HG02938 (cell line): ENCODE measurements around the gene TTLL10.

ENCODE experiments used
- ATAC-seq: cut with Tn5 transposase; IDR thresholded peaks from one replicate; pipeline ENCODE4 v1.9.1; 2021; ENCODE audit warnings: mild to moderate bottlenecking, moderate library complexity; ENCODE audit not compliant: unreplicated experiment

The TTLL10 gene

DNA sequence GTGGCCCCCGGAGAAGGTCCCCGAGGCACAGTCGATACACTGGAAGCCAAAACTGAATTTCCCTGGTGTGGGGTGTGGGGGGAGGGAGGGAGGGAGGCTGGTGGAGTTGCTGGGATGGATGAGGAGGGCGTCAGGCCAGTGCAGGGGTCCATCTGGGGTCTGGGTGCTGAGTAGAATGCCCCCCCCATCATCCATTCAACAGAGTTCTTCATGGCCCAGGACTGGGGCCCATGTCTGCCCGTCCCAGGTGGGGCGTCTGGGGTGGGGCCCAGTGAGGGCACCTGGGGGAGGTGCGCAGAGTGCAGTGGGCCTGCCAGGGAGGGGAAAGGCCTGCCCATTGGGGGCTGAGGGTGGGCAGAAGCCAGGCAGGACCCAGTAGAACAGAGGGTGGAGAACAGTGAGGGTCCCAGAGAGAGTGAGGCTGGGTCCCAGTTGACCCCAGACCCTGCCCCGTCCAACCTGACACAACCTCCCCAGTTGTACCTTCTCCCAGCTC, 30.8 kb downstream of the TTLL10 start:
- no peak for ATAC-seq

DNA sequence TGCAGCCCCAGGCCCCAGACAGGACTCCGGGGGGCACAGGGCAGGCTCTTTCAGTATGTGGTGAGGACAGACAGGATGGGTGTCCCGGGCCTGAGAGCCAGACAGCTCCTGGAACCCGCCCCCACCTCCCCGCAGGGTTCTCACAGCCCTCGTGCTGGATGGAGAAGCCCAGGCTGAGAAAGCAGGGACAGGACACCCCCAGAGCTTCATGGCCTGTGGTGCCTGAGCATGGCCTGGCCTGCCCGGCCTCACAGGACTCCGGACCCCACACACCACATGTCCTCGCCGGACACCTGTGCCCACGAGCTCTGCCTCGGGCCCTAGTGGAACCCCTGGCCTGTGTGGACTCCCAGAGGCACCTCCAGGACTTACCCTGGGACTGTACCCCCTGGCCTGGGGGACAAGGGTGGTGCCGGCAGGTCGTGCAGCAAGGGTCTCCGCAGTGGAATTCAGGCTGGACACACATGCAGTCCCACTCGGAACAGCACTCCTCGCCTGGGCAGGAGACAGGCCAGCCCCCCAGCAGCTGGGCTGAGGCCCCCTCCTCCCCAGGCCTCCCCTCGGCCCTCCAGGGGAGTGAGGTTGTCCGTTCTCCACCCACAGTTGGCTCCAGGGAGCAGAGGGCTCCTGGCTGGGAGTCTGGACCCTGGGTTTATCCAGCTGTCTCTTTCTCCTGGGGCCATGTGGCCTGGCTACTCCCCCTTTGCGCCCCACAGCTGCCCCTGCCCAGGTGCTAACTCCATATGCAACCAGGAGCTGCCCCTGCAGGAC, 31.5 kb downstream of the TTLL10 start:
- no peak for ATAC-seq

DNA sequence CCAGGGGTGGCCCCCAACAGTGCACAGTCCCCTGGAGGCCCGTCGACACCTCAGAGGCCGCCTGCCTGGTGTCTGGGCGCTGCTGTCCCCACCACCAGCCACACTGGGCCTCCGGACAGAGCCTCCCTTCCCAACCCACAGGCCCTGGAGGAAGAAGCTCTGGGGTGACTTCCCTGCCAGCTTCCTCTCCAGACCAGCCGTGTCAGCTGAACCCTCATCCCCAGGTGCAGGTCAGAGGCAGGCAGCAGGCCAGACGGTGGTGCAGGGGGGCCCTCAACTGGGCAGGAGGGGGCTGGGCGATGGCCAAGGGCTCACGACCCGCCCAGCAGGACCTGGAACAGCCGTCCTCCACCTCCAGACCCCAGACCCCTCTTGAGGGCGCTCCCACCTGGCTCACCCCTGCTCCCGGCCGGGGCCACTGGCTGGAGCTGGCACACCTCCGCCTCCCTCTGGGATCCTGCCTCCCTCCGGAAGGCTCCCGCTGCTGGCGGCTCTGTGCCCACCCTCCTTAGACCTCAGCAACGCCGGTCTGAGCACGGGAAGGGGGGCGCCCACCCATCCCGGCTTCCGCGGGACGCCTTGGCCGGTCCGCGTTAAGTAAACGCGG, 32.2 kb downstream of the TTLL10 start:
- no peak for ATAC-seq

DNA sequence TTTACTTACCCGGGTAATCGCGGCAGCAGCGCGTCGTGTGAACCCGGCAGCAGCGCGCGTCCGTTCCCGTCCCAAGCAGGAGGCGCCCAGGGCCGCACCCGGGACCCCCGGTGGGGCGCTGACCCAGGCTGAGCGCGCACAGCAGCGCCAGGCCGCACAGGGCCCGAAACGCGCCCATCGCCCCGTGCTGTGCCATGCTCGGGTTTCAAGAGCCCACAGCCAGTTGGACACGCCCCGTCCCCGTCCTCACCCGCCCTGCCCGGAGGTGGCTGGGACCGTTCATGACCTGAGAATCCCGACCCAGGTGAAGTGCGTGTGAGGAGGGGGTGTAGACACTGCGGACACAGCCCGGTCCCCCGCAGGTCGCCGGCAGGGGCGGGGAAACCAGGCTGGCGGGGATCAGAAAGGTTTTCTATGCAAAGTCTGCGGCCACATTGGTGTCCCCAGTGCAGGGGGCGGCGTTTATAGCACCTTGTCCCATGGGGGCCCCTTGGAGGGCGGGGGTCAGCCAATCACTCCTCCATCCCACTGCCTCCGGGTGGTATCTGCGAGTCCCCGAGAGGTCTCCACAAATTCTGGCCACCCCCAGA, 32.8 kb downstream of the TTLL10 start, which contains the start of gene TNFRSF18:
Gene TNFRSF18 (minus strand): TSS at position 217 of the 590 bp plus-strand sequence. CDS start 21 bp downstream, at position 196.
- ATAC-seq, result no peak

DNA sequence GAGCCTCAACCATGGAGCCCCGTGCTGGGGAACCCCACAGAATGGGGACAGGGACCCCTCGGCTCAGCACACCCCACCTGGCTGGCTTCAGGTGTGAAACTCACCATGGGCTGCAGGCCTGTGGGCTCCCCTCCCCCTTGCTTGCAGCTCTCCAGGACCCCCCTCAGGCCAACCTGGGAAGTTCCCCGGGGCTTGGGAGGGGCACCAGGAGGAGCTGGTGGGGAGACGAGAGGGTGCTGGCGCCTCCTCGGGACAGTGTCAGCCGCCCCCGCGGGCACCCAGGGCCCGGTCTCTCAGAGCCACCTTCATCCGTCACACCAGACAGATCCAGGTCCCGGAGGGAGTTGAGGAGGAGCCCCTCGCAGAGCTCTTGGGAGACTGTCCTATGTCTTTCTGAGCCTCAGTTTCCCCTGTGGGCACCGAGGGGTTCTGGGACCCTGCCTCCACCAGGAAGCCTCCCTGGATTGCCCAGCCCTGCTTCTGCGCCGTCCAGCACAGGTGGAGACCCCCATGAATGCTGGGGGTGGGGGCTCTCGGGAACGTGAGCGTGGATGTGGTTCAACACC, 33.4 kb downstream of the TTLL10 start:
- ATAC-seq, result no peak

DNA sequence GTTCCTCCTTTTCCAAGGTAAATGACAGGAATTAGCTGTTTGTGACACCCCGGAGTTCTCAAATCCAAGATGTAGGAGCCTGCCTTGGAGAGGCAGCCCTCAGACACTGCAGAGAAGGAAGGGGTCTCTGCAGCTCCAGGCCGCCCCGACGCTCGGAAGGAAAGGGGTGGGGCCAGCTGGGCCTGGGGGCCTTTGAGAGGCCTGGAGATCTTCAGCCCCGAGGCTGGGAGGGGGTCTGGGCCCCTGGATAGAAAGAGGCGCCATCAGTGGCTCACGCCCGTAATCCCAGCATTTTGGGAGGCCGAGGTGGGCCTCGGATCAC, 33.9 kb downstream of the TTLL10 start:
- ATAC-seq, result no peak

DNA sequence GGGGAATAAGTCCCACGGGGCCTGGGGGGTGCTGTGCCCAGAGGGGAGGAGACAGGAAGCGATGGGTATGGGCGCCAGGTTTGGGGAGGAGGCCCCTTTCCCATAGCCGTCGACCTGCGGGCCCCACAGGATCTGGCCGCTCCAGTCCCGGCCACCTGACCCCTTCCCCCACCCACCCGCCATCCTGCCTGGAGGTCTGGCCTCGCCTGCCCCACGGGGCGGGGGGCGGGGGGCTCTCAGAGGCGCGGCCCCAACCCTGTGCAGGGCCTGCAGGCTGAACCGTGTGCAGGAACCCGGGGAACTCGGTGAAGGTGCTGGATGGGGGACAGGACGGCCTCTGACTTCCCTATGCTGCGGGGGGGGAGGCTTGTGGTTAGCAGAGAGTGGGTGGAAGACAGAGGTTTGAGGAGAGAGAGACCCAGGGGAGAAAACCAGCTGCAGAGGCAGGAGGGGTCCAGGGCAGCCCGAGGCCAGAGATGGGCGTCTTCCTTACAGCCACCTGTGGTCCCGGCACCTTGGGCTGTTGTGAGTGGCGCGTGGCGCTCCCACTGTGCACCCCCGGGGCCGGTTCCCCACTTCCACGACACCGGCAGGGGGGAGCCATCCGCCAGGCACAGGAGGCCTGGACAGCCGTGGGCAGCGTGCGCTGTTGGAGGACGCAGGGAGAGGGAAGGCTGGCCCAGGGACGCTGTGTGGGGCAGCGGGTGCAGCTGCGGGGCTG, 35.2 kb downstream of the TTLL10 start:
- no peak for ATAC-seq

DNA sequence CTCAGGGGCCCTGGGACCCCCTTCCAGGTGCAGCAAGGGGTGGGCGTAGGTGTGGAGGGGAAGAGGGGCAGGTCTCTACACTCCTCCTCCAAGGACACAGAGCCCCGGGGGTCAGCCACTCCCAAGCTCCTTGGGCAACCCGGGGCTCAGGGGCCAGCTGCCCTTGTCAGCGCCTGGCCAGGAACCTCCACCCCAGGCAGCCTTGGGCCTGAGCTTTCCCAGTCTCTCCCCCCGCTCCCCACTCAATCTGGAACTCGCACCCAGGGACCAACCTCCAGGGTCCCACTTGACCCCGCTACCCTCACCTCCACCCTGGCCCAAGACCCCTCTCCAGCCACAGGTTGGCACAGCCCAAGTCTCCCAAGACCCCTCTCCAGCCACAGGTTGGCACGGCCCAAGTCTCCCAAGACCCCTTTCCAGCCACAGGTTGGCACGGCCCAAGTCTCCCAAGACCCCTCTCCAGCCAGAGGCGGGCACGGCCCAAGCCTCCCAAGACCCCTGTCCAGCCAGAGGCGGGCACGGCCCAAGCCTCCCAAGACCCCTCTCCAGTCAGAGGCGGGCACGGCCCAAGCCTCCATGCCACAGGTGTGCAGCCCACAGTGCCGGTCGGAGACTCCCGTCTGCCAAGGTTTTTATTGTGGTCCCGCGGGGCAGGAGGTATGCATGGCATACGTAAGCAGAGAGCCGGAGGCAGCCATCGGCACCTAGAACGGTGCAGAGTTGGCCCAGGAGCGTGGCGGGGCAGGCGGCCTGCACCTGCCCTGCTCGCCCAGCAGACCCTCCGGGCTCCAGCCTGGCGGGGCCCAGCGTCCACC, 37.3 kb downstream of the TTLL10 start:
- no peak for ATAC-seq

DNA sequence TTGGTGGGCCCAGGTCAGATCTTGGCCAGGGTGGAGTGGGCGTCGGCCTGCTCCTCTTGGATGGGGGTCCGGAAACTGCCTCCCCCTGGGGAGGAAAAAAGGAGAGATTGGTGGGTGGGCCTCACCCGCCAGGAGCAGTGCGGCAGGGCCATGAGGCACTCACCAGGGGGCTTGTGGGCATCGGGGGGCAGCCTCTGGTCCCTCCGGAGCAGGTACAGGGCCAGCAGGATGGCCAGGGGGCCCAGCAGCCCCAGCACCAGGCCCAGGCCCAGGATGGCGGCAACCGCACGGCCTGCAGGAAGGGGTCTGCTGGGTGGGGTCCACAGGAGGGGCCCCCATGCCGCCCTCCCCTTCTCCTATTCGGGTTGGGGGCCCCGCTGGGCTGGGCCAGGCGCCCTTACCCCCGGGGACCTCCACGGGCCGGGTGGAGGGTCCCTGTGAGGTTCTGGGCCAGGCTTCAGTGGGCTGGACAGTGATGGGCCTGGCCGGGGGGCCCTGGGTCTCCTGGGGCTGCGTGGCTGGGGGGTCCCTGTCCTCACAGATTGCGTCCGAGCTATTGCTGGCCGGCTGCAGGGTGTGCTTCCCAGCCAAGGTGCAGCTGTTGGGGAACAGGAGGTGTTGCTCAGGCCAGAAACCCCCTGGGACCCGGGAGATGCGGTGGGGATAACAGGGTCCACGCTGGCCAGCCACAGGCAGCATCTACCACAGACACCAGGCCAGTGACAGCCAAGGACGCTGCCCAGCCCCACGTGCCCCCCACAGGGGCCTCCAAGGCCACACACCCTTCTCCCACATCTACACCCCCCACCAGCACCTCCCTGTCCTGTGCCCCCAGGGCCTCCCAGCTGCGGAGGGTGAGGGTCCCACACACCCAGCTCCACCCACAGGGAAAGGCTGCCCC, 38.1 kb downstream of the TTLL10 start:
- no peak for ATAC-seq

DNA sequence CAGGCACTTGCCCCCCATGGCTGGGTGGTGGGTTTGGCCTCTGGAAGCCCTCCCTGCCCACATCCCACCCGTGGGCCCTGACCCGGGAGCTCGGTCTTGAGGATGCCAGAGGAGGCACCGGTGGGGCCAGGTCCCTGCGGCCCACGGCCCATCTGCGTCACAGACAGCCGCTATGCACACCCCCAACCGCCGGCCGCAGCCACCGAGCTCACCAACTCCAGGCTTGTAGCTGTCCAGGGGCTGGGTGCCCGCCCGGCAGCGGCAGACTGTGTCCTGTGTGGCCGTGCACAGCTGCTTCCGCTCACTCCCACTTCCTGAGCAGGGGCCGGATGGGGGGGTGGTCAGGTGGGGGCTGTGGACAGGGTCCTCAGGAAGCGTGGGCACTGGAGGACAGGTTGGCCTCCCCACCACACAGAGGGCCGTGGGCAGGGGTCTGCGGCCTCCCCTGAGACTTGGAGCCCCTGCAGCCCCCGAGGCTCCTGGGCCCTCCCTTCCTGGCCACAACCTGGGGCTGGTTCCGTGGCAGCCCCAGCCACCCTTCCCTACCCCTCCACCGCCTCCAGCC, 39.2 kb downstream of the TTLL10 start:
- no peak for ATAC-seq

DNA sequence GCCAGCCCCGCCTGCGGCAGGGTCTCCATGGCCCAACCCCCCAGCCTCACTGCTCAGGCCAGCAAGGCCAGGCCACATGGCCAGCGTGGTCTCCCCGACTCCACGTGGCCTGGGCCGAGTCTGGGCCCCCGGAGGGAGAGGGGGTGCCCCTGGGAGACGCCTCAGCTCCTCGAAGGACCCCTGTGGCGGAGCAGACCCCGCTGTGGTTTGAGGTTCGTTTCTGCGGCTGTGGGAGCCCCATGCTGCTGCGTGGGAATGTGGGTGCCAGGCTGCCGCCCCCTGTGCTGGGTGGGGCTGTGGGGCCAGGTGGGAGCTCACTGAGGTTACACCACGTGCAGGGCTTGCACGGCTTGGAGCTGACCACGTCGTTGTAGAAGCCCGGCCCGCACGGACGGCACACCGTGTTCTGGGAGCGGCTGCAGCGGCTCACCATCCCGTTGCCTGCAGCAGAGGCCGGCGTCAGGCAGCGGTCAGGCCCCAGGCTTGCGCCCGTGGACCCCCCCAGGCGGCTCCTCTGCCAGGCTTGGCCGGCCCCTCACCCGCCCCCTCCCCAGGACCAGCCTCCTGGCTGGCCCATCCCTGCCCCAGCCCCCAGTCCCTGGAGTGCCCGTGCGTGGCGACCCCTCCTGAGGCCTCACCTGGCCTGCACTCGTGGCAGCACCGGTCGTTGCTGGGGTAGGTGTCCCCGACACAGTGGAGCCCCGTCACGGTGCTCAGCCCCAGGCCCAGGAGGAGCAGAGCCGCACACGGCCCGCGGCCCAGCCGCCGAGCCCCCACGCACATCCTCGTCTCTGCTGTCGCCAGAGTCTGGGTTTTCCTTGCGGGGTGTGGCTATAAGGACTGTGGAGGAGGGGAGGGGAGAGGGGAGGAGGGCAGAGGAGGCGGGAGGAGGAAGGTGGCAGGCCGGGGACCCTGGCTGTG, 39.9 kb downstream of the TTLL10 start, which contains the start of gene TNFRSF4:
Gene TNFRSF4 (minus strand): TSS at position 809 of the 921 bp plus-strand sequence. CDS start 26 bp downstream, at position 783.
- no peak for ATAC-seq

DNA sequence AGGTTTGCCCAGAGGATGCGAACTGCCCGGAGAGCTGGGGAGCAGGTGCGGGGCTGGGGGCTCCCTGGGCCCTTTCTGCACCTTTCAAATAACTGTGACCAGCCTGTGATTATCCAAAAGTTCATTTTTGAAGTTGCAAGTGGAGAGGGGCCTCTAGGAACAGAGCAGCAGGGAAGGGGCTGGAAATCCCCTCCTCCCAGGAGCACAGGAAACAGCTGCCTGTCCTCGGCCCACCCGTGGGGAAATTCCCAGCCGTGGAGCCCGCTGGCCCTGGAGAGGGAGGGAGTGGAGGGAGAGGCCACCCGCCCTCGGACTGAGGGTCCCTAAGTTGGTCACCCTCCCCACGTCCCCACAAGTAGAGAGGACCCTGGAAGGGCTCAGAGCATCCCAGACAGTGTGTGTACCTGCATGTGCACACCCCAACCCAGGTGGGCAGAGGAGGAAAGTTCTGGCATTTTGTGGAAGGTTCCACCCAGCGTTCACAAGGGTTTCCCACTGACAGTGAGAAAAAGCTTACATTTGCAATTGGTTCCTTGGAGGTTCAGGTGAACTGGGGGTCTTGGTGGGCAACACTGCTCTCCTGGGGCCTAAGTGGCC, 41.5 kb downstream of the TTLL10 start:
- no peak for ATAC-seq

DNA sequence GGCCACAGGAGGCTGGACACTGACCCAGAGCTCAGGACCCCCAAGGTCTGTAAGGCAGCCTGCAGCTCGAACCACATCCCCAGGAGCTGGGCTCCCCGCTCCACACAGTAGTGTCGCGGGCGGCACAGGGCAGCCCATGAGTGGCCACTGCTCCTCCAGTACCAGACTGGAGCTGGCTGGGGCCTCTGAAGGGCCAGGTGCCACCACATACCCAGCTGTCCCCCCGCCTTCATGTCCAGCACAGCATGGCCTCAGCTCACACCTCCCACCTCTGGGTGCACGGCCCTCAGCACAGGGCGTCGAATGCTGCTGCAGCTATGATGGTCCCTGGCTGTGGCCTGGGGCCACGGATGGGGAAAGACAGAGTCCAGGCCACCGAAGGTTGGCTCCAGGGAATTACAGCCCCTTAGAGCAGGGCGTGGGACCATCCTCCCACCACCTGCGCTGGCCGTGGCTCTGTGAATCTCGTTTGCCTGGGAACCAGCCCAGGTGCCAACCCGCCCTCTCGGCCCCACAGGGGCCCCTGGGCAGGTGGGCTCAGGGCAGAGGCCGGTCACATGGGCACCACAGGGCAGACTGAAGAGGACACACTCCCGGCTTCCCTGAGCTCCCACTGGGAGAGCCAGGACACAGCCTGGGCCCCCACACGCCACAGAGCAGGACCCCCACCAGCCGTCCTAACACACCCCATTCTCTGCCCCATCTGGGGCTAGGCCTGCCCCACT, 42.4 kb downstream of the TTLL10 start:
- no peak for ATAC-seq

DNA sequence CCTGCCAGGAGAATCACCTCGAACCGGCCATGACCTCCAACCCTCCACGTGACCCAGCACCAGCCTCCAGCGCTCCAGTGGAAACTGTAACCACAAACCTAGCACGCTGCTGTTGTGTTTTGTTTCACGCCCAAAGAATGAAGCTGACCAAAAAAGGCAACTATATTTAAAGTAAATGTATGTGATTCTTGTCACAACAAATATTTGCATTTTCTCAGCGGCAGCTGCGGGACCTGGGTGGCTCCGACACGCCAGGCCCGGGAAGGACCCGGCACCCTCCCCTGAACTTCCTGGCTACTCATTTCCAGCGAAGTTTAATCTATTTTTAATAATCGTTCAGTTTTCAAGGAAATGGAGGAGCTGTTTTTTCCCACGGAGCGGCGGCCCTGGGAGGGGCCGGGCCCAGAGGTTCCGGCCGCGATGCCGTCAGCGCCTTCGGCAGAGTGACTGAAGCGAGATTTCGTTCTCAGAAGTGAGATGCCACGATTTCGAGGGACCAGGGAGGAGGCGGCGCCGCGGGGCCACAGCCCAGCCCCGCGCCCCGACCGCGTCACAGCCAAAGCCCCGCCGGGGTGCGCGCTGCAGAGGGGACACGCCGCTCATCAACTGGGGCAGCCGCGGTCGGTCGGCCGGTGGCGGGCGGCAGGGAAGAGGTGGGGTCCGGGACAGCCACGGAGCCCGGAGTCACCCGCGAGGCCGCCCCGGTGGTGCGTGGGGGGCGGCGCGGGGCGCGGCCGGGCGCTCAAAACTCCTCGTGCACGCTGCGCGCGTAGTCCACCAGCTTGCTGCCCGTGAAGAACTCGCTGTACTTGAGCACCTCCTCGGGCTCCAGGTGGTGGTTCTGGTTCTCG, 43.3 kb downstream of the TTLL10 start:
- no peak for ATAC-seq

DNA sequence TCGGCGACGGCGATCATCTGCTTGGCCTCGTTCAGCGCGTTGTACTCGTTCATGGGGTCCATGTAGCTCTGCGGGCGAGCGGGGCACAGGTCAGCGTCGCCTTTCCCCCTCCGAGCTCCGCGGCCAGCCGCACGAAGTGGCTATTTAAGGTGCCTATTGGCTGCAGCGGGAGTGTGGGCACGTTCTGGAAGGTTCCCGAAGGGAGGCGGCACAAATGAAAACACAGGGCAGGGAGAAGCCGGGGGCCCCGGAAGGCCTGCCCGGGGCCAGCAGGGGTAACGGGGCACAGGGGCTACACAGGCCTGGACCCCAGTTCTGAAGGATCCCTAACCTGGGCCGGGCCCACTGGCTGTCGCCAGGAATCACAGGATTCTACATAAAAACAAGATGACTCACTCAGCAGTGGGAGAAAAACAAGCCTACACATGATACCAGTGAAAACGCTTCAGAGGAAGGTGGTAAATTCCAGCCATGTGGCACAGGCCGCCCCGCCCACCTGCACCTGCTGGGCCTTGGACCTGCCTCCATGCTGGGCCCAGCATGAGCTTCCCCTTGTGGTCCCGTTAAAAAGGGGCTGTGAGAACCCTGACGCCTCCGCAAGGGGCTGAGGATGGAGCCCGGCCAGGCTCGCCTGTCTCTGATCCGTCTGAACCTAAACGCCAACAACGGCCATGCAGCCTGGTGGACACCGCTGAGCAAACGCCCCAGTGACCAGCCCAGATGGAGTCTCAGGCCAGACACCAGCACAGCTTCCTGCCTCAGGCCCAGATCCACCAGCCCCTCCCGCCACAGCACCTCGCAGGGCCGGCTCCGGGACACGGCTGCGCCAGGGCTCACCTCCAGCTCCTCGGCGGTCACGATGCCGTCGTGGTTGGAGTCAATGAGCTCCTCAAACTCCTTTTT, 44.2 kb downstream of the TTLL10 start:
- no peak for ATAC-seq
